Activated CD4-positive, alpha-beta T cell treated with anti-CD3 and anti-CD28 coated beads for 1 hour (primary cell): Measurements from ENCODE around the gene LHFPL5.

Source experiments
- DNase-seq: peaks from one replicate; pipeline ENCODE4 v3.0.0-alpha.2; 2020

The LHFPL5 gene

DNA sequence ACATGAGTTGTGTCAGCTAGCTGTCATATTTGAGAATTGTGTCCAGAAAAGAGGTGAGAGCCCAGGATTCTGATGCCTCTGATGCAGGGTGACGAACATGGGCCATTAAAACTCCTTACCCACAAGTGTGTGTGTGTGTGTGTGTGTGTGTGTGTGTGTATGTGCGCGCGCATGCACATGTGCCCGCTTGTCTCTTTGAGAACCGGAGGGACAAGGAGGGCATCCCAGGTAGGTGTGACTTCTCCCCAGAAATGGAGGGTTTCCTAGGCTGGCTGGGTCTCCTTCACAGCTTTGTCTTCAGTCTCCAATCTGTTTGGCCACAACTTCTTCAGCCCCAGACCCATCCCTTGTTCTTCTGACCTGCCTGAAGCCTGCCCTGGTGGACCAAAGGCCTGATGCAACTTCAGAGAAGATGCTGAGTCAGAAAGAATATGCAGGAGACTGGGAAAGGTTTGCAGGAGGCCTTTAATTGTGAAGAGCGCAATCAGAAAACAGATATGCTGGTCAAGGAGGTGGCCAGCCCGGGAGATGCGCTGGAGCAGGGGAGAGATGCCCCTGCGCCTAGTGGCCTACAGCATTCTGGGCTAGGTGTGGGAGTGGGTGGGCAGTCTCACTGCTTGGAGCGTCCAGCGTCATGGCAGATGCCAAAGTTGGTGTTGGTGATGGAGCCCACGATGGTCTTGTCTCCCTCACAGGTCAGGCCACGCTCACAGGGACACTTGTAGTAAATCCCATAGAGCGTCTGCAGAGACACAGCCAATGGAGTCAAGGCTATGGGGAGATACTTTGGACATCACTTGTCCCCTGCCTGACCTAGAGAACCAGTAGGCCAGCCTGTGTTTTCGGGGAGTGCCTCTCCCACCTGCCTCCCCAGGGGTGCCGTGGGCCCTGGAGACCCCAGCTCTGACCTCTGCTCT lies 10.4 kb upstream of the LHFPL5 start:
- no peak for DNase-seq

DNA sequence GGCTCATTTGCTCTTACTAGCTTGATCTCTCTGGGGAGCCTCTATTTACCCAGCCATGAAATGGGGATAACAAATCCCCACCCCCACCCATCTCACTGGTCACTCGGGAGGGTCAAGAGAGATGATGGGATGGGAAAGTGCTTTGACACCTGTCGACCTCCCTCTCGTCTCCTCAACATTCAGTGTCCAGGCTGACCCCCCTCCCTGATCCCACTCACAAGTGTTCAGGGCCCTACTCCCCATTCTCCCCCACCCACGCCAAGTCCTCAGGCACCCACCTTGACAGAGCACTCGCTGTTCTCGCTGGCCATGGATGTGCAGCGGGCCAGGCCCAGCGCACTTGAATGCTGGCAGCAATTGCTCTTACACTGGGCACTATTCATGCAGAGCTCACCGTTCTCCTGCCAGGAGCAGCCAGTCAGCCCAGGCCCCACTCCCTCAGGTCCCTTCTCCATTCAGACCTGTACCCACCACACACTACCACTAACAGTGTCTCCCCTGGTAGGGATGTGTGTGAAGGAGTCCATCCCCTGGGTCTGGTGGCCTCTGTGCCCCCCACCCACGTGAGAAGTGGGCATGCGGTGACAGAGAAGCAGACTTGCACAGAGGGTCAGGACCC lies 9.6 kb upstream of the LHFPL5 start:
- no peak for DNase-seq

DNA sequence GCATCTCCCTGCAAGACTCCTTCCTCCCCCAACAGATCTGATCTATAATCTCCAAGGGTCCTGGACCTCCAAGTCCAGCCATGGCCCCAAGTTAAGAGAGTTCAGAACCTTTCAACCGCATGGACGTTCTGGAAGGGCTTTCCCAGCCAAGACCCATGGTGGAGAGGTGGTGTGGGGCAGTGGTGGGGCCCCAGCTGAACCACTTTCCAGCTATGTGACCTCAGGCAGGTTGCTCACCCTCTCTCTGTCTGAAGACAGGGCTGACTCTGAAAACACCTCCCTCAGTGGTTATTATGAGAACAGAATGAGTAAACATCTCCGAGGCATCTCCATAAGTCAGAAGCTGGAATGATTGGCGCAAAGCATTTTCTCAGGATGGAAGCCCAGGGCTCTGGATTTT lies 8.9 kb upstream of the LHFPL5 start:
- no peak for DNase-seq

DNA sequence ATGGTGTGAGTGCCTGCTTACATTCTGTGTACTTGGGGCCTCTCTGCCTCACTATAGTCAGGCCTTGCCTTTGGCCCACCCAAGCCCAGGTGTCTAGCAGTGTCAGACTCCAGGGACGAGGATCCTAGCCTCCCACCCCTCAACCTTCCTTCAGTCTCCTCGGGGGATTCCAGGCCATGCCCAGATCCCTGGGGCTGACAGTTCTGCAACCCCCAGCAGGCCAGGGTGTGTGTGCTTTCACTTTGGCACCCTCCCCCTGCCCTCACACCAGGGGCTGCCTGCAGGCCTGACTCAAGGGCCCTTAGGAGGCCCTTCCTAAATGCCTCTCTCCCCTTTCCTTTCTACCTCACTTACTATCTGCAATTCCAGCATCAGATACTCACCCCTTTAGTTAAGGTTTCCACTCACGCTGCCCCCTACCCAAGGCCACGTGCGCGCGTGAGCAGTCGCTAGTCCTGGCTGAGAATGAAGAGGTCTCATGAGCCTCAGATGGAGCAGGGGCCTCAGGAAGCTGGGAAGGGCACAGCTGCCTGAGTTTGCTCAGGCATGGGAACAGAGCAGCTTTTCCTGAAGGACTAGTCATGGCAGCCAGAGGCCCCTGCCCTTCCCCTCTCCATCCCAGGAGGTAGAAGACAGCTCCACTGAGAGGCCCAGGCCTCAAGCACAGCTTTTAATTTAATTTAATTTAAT lies 7.2 kb upstream of the LHFPL5 start:
- DNase-seq = no peak

DNA sequence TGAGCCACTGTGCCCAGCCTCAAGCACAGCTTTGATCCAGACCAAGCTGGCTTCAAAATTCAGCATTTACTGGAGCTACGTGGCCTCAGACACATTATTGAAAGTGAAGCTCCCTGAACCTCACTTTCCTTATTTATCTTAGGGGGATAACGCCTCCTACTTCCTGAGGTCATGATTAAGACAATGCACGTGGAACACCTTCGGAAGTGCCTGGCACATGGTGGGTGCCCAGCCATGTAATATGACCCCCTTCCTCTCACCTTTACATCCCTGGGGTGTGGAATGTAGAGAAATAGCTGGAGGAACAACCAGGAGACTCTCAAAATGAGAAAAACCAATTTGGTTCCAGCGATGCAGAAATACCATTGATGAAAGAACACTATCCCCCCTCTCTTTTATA lies 6.4 kb upstream of the LHFPL5 start:
- no peak for DNase-seq

DNA sequence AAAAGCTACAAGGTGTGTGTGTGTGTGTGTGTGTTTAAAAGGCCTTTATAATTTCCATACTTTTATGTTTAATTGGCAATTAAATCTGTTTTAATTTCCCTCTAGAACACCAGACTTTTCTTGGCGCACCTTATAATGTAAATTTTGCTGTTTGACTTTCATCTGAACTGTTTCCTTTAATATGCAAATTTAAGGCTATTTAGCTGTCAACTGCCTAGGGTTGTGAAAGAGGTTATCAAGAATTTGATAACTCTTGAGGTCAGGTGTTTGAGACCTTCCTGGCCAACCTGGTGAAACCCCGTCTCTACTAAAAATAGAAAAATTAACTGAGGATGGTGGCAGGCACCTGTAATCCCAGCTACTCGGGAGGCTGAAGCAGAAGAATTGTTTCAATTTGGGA lies 4.0 kb upstream of the LHFPL5 start:
- no peak for DNase-seq

DNA sequence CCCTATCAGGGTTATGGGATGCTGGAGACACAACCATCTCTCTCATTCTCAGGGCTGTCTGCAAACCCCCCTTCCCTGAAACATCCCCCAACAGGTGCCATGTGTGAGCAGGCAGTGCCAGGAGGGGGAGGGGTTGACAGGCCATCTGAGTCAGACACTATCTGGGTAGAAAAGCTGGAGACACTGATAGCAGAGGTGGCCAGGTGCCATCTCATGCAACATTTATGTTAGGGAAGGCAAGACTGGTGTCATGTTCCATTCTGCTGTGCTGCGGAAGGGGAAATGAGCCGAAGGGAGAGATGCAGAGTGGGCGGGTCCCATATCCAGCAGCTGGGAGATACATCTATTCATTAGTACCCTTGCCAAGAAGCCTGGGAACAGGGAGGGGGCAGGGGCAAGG lies 3.5 kb downstream of the LHFPL5 start:
- DNase-seq = no peak

DNA sequence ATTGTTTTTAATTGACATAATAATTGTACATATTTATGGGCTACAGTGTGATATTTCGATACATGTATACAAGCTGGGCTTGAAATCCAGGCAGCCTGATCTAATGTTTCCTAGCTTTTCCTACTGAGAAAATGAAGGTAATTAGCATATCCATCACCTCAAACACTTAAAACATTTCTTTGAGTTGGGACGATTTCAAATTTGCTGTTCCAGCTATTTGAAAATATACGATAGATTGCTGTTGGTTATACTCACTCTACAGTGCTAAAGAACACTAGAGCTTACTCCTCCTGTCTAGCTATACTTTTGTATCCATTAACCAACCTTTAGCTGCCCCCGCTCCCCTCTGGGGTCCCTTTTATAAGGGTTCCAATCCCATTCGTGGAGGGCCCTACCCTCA lies 4.7 kb downstream of the LHFPL5 start:
- DNase-seq = no peak

DNA sequence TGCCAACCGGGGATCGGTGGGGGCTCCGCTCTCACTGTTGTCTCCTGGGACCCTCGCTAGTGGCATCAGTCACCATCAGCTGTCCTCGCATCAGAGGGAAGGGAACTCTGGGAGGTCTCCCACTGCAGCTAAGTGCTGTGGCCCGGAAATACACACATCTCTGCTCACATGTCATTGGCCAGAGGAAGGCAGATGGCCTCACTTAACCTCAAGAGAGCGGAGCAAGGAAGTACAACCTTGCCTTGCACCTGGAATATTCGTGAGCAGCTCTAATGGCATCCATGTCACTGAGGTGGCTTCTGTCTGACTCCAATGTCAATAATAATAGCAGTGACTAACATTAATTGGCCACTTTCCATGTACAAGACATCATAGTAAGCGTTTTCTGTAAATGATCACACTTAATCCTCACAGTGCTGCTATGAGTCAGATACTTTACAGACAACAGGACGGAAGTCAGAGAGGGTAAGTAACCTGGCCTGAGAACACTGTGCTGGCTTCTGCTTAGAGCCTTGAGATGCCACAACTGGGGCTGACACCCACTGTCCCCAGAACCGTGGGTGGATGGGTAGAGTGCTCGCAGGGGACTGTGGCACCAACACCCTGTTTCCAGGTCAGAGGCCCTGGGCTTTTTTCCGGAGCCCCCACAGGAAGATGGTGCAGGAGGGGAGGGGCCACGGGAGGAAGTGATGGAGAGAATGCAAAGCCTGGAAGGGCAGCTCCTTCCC lies 6.0 kb downstream of the LHFPL5 start:
- no peak for DNase-seq

DNA sequence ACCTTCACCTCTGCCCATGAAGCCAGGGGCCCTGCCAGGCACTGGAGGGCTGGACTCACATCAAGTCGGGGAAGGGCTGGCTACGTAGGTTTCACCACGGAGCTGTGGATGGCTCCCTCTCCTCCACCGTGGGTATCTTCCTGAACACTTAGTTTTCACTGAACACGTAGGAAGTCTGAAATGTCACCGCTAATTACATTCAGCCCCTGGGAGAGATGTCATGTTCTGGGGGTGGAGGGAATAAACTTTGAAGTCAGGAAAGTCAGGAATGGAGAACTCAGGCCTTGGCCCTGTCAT lies 6.5 kb downstream of the LHFPL5 start:
- no peak for DNase-seq

DNA sequence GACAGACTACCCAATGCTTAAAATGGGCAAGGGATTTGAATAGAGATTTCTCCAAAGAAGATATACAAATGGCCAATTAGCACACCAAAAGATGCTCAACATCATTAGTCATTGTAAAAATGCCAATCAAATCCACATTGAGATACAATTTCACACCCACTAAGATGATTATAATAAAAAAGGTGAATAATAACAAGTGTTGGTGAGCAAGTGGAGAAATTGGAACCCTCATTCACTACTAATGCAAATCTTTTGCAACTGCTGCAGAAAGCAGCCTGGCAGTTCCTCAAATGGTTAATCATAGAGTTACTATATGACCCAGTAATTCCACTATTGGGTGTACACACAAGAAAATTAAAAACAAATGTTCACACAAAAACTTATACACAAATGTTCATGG lies 12.4 kb downstream of the LHFPL5 start:
- DNase-seq = no peak

DNA sequence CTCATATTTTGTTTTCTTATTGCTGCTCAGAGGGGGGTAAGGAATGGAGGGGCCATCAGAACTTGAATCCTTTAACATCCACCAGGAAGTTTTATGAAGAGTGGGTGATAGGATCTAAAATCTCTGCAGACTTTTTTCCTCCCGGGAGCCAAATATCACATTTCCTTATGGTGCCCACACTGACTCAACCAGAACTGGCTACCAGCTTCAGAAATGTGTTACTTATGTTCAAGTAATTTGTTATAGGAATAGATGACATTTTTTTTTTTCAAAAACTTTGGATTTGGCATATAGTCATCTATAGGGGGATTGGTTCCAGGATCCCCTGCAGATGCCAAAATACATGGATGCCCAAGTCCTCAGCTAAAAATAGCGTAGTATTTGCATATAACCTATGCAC lies 18.4 kb downstream of the LHFPL5 start:
- no peak for DNase-seq

DNA sequence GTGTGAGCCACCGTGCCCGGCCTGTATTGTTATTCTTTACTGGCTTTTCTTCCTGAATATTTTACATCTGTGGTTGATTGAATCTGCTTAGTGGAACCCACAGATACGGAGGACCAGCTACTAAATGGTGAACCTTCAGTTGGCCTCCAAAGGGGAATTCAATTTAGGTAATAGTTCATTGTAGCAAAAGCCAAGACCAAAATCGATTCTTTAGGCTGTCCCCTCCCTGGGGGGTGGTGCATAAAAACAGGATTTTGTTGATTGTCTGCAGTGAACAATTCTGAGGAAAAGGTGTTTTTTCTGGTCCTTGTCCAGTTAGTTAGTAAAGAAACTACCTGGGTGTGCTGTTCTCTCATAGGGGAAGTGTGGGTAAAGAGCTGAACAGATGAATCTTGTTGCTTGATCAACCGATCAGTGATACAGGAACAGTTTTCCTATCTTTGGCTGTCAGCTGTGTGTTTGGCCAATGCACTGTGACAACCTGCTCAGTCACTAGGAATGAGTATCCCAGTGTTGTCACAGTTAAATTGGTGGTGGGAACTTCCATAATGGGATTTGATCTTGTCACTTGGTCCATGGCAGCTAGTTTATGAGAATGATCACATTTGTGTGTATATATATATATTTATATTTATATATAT lies 19.5 kb downstream of the LHFPL5 start:
- DNase-seq = no peak

DNA sequence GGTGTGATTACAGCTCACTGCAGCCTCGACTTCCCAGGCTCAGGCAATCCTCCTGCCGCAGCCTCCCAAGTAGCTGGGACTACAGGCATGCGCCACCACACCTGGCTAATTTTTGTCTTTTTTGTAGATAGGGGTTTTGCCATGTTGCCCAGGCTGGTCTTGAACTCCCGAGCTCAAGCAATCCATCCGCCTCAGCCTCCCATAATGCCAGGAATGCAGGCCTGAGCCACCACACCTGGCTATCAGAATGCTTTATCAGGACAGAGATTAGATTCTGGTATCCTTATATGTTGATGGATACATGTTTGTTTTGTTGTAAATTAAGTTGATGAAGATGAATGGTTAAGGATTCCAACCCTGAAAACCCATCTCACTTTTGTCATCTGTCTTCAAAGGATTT lies 24.2 kb downstream of the LHFPL5 start:
- DNase-seq = no peak

DNA sequence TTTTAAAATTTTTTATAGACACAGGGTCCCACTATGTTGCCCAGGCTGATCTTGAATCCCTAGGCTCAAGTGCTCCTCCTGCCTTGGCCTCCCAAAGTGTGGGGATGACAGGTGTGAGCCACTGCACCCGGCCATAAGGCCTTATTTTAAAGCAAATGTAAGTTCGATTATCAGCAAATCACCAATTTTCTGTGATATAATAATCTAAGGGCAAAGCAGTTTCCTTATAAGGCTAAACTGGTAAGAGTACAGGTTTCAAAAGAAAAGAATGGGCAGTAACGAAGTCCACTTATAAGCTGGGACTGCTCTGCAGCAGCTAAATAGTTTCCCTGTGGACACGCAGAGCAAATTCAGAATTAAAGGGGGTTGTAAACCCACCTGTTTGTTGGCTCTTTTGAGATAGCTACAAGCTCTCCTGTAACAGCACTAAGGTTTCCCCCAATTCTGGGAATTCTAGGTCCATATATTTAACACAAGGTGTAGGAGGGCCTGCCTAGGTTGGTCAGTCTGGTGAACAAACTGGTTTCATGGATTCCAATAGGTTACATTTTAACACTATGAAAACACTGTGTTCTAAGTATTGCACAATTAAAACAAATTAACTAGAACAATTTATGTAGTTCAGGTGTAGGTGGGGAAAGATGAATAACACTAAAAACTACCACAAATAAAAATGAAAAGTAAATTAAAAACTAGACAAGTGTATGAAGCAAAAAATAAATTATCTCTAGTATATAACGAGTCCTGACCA lies 26.3 kb downstream of the LHFPL5 start:
- no peak for DNase-seq

DNA sequence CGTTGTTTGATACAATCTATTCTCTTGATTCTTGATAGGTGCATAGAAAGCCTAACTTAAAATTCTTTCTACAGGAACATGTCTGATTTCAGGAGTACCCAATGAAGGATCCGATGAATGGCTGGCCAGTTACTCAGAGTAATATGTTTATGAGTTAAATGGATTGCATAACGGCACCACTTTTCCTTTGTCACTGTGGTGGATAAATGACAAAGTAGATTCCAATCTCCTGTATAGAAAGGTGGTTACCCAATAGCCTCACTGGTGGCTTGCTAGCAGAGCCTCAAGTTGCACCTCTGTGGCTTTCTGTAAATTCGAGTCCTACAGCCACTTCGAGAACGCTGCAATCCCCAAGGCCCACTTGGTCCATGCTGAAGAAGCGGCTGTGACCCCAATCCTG lies 28.4 kb downstream of the LHFPL5 start:
- DNase-seq = no peak

DNA sequence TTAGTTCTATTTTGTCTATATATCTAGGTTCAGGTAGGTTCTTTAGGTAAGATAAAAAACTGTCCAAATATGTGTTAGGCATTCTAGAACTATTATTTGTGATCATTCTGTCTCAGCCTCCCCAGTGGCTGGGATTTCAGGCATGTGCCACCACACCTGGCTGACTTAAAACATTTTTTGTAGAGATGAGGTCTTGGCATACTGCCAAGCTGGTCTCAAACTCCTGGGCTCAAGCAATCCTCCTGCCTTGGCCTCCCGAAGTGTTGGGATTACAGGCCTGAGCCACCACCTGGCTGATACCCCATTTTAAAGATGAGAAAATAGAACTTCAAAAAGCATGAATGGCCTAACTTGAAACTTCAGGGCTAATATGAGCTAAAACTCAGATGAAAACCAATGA lies 33.9 kb downstream of the LHFPL5 start:
- DNase-seq = no peak

DNA sequence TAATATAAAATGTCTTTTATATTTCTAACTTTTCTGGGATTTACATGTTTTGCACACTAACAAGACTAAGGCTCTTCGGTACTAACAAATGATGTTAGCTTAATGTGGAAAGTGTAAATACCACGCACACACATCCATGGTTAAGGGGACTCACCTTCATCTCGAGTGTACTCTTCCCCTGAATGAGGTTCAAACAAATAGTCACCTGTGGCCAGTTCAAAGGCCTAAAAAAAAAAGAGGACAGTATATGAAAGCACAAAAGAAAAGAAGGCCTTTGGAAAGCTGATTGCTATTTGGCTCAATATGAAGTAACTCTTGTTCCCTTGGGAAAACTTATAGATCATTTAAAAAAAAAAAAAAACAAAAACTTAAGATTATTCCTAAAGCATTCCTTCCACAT lies 37.2 kb downstream of the LHFPL5 start:
- DNase-seq = no peak

DNA sequence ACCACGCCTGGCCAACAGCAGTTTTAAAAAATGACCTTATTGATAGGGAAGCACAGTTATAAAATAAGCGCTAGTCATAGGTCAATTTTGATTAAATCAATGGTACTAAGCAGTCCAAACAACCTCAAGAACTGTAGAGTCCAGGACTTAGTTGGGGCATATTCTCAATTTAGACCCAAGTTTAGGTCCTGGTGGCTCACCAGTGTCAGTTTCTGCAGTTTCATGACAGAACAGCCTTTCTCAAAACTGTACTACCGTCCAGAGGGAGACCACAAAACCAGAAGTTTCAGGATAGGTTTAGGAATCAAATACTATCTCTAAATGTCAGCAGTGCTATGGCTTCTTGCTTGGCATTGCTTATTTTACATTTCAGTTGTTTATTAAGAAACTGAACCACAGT lies 39.1 kb downstream of the LHFPL5 start:
- no peak for DNase-seq

DNA sequence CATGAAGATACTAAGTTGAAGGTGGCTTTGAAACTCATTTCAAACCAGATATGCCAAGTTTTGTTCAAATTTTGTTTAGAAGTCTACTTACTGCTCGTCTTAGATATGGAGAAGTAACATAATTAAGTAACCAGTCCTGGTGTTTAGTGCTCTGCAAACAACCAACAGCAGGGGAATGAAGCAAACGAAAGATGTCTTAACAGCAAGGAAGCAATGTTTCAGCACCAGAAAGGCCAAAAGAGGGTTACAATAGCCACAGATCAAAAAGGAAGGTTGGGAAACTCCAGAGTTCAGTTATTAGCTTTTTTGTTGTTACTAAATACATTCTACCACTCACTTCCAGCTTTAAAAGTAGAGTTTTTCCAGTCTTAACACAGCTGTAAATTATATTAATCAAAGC lies 45.1 kb downstream of the LHFPL5 start:
- DNase-seq = no peak

DNA sequence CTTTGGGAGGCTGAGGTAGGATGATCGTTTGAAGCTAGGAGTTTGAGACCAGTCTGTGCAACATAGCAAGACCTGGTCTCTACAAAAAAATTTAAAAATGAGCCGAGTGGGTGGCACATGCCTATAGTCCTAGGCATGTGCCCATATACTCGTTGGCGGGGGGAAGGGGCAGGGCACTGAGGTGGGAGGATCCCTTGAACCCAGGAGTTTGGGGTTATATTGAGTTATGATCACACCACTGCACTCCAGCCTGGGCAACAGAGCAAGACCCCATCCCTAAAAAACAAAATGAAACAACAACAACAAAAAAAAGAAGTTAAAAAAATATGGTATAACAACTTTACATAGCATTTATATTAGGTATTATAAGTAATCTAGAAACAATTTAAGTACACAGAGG lies 47.8 kb downstream of the LHFPL5 start:
- no peak for DNase-seq

DNA sequence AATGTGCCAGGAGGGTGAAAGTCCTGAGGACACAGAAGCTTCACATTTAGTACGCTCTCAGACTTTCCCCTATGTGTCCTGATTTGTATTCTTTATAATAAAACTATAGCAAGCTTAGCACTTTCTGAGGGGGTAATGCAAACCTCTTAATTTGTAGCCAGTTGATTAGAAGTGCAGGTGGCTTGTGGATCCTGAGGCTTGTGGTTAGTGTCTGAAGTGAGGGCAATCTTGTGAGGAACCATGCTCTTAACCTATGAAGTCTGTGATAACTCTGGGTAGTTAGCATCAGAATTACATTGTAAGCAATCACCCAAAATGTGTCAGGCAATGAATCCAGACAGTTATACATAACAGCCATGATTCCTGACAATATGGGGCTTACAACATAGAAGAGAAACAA lies 51.1 kb downstream of the LHFPL5 start:
- no peak for DNase-seq
